PC-3 (cell line): Measurements from ENCODE around the gene YWHAH. TPM values are rescaled to one million over a fixed set of nuclear protein-coding genes. Genes with fewer than 3 reads are reported as not detected.

Experiments
- ATAC-seq: fragments of 200-7000 bp; cut with Tn5 transposase; 2 replicates; pipeline ENCODE4 v1.9.1; 2020; ENCODE audit warnings: mild to moderate bottlenecking, moderate library complexity
- BruUV-seq: library from RNA; stranded (reverse); fragments of 400-500 nt; replicated peaks from 2 replicates; lab custom pipeline; 2021; lab: Mats Ljungman, UMichigan
- CTCF ChIA-PET: fragments of 300-600 bp; sonication (Branson Sonifier 250); formaldehyde crosslinking; loops from one replicate; lab custom pipeline; 2022; ENCODE audit warnings: antibody characterized with exemption; lab: Charles Lee
- POLR2A ChIA-PET: fragments of 300-600 bp; sonication (Branson Sonifier 250); formaldehyde crosslinking; loops from one replicate; lab custom pipeline; 2022; ENCODE audit warnings: antibody characterized with exemption; ENCODE audit not compliant: unreplicated experiment; lab: Charles Lee
- DNase-seq: peaks from one replicate; pipeline ENCODE4 v3.0.0-alpha.2; 2015
- H2AFZ ChIP-seq: fragments of 300-600 bp; sonication (generic); 2 replicates; pipeline ENCODE4 v1.6.0; 2016; ENCODE audit warnings: antibody characterized with exemption, low read length
- H3F3A ChIP-seq: fragments of 300-600 bp; sonication (generic); one replicate; pipeline ENCODE4 v1.6.0; 2017; ENCODE audit warnings: antibody characterized with exemption, low read length, control low read depth, mild to moderate bottlenecking; ENCODE audit not compliant: unreplicated experiment
- H3K27ac ChIP-seq: fragments of 300-600 bp; sonication (generic); 2 replicates; pipeline ENCODE4 v1.5.1; 2016; ENCODE audit warnings: mild to moderate bottlenecking, low read length
- H3K27me3 ChIP-seq: fragments of 300-600 bp; sonication (generic); 2 replicates; pipeline ENCODE4 v1.6.1; 2016; ENCODE audit warnings: low read length, mixed read lengths
- H3K36me3 ChIP-seq: fragments of 300-600 bp; sonication (generic); 2 replicates; pipeline ENCODE4 v1.6.1; 2016; ENCODE audit warnings: low read depth, mixed run types, low read length, mixed read lengths
- H3K4me1 ChIP-seq: fragments of 300-600 bp; sonication (generic); 2 replicates; pipeline ENCODE4 v1.5.1; 2016; ENCODE audit warnings: low read length; ENCODE audit not compliant: insufficient read depth
- H3K4me2 ChIP-seq: fragments of 300-600 bp; sonication (generic); 2 replicates; pipeline ENCODE4 v1.6.0; 2016; ENCODE audit warnings: low read length
- H3K4me3 ChIP-seq: fragments of 300-600 bp; sonication (generic); 2 replicates; pipeline ENCODE4 v1.5.1; 2016; ENCODE audit warnings: mild to moderate bottlenecking, low read length, mixed read lengths
- H3K79me2 ChIP-seq: fragments of 300-600 bp; sonication (generic); 2 replicates; pipeline ENCODE4 v1.6.1; 2017; ENCODE audit warnings: low read length, mixed read lengths
- H3K9ac ChIP-seq: fragments of 300-600 bp; sonication (generic); 2 replicates; pipeline ENCODE4 v1.6.0; 2016; ENCODE audit warnings: mild to moderate bottlenecking, low read length
- H3K9me2 ChIP-seq: fragments of 300-600 bp; sonication (generic); replicated peaks from 2 replicates; pipeline ENCODE4 v1.6.1; 2016; ENCODE audit warnings: mixed run types, low read length, mixed read lengths
- H3K9me3 ChIP-seq: fragments of 300-600 bp; sonication (generic); 2 replicates; pipeline ENCODE4 v1.6.1; 2016; ENCODE audit warnings: low read length, mixed read lengths
- H4K20me1 ChIP-seq: fragments of 300-600 bp; sonication (generic); 2 replicates; pipeline ENCODE4 v1.6.1; 2016; ENCODE audit warnings: low read length, mixed read lengths
- EZH2 ChIP-seq: fragments of 300-600 bp; sonication (generic); IDR thresholded peaks from one replicate; pipeline ENCODE4 v1.6.1; 2017; ENCODE audit warnings: antibody characterized with exemption, mild to moderate bottlenecking, low read length; ENCODE audit not compliant: unreplicated experiment
- EZH2phosphoT487 ChIP-seq: fragments of 300-600 bp; sonication (generic); IDR thresholded peaks from 2 replicates; pipeline ENCODE4 v1.6.1; 2018; ENCODE audit warnings: mild to moderate bottlenecking, antibody characterized with exemption, low read length, borderline replicate concordance
- intact Hi-C: fragments of 100-400 bp; cut with micrococcal nuclease; formaldehyde crosslinking; loops from 2 replicates; pipeline ENCODE4 v1.9.0; 2023
- total RNA-seq: library from RNA; depleted of rRNA; stranded (reverse); fragments of >200 nt; gene quantifications from 2 replicates; pipeline ENCODE4 v1.2.3, GENCODE V29; 2014
- TF ChIP-seq, protein P1 (sequence below): fragments of 300-600 bp; sonication (generic); conservative IDR thresholded peaks from 2 replicates; pipeline ENCODE4 v1.5.1; 2017; ENCODE audit warnings: antibody characterized with exemption, low read depth, mild to moderate bottlenecking, low read length

Gene YWHAH
- total RNA-seq, 1 experiment from 2014 or later, result 75.0 TPM

DNA sequence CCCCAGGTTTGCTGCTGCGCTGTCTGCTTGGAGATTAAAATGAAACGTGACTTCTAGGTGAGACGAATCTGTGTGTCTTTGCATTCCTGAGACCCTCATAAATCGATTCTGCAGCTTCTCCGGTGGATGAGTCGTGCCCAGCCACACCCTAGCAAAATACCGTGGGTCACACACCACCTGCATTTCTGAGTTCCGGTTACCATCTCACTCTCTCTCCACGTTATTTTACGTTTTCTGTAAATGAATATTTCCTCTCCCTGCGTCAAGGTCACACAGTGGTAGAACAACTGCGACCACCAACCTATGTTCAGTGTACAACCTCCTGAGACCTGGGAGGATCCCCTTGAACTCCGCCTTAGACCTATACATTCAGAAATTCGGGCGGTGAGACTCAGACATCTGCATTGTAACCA, 1.1 kb downstream of the YWHAH start:
- H3K4me3 ChIP-seq, result peak overlapping the region; percentile 100
- H3K27me3 ChIP-seq, result no peaks in the 10 kb centered on the region
- peaks cover 30% of the 10 kb centered on the region for H4K20me1 ChIP-seq
- H3K9me2 ChIP-seq, result no peaks in the 10 kb centered on the region
- peak overlapping the region; percentile 97 for H3K4me2 ChIP-seq
- DNase-seq, result peak; percentile 20
- H3F3A ChIP-seq, result no peaks in the 10 kb centered on the region
- H2AFZ ChIP-seq, result no peak overlapping the region
- peak overlapping the region; percentile 80 for H3K27ac ChIP-seq
- intact Hi-C loops, result loop anchor here (2.0 to 5.0 kb wide), 2 partner anchors 75 to 193 kb away; partner anchors contain the start of genes DEPDC5 and PRR14L
- H3K4me1 ChIP-seq, result peaks cover 25% of the 10 kb centered on the region
- H3K9ac ChIP-seq, result peak overlapping the region; percentile 96
- ChIA-PET POLR2A (no interaction called here), CTCF (interaction anchor here (1.6 kb wide), 1 partner anchor 75 kb away, joined by 6 read pairs; no protein-coding TSS in a partner anchor)
- no TSS peak for BruUV-seq
- ATAC-seq, result peak; percentile 18
- no peak for TF ChIP-seq EZH2phosphoT487
- no peaks in the 10 kb centered on the region for H3K9me3 ChIP-seq
- H3K36me3 ChIP-seq, result peaks cover 14% of the 10 kb centered on the region
- peaks cover 57% of the 10 kb centered on the region for H3K79me2 ChIP-seq

DNA sequence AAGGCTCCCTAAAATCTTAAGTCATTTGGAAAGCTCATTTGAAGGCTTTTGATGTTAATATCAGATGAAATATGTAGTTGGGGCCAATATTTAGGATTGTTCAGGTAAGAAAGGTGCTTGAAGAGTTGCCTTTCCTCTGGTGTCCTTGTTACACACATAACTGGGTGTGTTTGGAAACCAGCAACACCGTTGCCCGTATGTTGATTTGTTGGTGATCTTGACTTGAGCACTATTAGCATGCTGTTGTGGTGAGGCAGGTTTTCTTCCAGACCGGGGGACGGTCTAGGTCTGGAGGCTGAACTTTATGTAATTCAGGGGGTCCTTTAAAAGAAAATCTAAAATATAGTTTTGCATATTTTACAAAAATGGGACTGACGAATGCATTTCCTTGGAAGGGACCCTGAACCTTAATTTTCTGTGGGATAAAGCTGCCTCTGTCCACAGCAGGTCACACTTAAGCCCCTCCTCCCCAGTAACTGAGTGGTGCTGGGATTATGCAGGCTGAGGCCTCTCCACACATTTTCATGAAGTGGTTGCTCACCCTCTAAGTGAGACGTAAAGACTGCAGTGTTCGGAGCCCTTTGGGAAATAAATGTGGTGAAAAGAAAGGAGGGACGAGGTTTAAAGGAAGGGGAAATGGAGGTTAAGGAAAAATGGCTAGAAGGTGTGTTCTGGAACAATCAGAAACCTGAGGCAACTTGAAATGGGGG, 1.8 kb downstream of the YWHAH start:
- no peak overlapping the region for H2AFZ ChIP-seq
- H3K9ac ChIP-seq, result peak overlapping the region; percentile 96
- POLR2A ChIA-PET, result no interaction called here
- H4K20me1 ChIP-seq, result peaks cover 37% of the 10 kb centered on the region
- peak overlapping the region; percentile 97 for H3K4me2 ChIP-seq
- H3K9me3 ChIP-seq, result no peaks in the 10 kb centered on the region
- no peak for ATAC-seq
- no peaks in the 10 kb centered on the region for H3F3A ChIP-seq
- no peak for DNase-seq
- peak overlapping the region; percentile 100 for H3K4me3 ChIP-seq
- H3K9me2 ChIP-seq, result no peaks in the 10 kb centered on the region
- BruUV-seq, result TSS peak; percentile 60
- H3K79me2 ChIP-seq, result peaks cover 64% of the 10 kb centered on the region
- TF ChIP-seq, protein P1, sequence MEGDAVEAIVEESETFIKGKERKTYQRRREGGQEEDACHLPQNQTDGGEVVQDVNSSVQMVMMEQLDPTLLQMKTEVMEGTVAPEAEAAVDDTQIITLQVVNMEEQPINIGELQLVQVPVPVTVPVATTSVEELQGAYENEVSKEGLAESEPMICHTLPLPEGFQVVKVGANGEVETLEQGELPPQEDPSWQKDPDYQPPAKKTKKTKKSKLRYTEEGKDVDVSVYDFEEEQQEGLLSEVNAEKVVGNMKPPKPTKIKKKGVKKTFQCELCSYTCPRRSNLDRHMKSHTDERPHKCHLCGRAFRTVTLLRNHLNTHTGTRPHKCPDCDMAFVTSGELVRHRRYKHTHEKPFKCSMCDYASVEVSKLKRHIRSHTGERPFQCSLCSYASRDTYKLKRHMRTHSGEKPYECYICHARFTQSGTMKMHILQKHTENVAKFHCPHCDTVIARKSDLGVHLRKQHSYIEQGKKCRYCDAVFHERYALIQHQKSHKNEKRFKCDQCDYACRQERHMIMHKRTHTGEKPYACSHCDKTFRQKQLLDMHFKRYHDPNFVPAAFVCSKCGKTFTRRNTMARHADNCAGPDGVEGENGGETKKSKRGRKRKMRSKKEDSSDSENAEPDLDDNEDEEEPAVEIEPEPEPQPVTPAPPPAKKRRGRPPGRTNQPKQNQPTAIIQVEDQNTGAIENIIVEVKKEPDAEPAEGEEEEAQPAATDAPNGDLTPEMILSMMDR, result no peak
- TF ChIP-seq EZH2, result no peak
- no peak for TF ChIP-seq EZH2phosphoT487
- intact Hi-C loops, result loop anchor here (2.0 to 5.0 kb wide), 2 partner anchors 75 to 194 kb away; partner anchors contain the start of genes DEPDC5 and PRR14L
- CTCF ChIA-PET, result interaction anchor here (1.6 kb wide), 1 partner anchor 75 kb away, joined by 6 read pairs; no protein-coding TSS in a partner anchor
- peak overlapping the region; percentile 80 for H3K27ac ChIP-seq
- H3K4me1 ChIP-seq, result peaks cover 32% of the 10 kb centered on the region
- H3K36me3 ChIP-seq, result peaks cover 16% of the 10 kb centered on the region
- H3K27me3 ChIP-seq, result no peaks in the 10 kb centered on the region

DNA sequence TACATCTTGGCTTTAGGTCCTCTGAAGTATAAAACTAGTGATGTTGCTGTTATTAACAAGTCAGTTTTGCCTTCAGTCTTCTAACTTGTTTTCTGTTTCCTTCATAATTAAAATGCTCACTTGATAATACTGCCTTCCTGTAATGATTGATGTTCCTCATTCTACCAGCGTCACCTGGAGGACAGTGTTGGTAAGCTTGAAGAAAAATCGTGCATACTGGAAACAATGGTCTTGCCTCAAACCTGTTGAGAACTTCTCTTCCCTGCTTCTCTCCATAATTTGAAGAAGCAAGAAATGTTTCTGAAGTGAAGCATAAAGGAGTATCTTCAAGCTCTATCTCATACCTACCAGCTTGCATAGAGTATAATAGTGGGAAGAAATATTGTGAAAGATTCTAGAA, 3.0 kb downstream of the YWHAH start:
- no TSS peak for BruUV-seq
- ATAC-seq, result no peak

More for the DNA sequence above, 3.0 kb downstream of the YWHAH start:
- Histone ChIP-seq H3F3A (no peaks in the 10 kb centered on the region), H3K4me1 (peaks cover 43% of the 10 kb centered on the region), H4K20me1 (peaks cover 47% of the 10 kb centered on the region), H3K9me2 (no peaks in the 10 kb centered on the region), H2AFZ (no peak overlapping the region), H3K4me2 (peak overlapping the region; percentile 97), H3K79me2 (peaks cover 75% of the 10 kb centered on the region), H3K27ac (no peak overlapping the region), H3K4me3 (peak overlapping the region; percentile 100; the same call in 1 of the 2 replicates), H3K27me3 (no peaks in the 10 kb centered on the region), H3K9ac (no peak overlapping the region), H3K36me3 (peaks cover 16% of the 10 kb centered on the region), H3K9me3 (no peaks in the 10 kb centered on the region)
- ChIA-PET CTCF (no interaction called here), POLR2A (no interaction called here)
- TF ChIP-seq EZH2phosphoT487, result no peak
- TF ChIP-seq, protein P1, result peak; percentile 68
- intact Hi-C loops, result loop anchor here (5.0 kb wide), 1 partner anchor 195 kb away; the partner anchor contains the start of genes DEPDC5 and PRR14L
- DNase-seq, result no peak
